GM18867 (cell line): ENCODE measurements around the gene TNIP2.
A peak's percentile ranks its signal among the peaks of the same experiment; 100 is the strongest.
"Not testable (repeated sequence)": the region's sequence is repeated elsewhere in the genome, so short reads cannot be mapped to it uniquely, and the experiment has no call there.

Experiments used
- ATAC-seq: cut with Tn5 transposase; IDR thresholded peaks from one replicate; pipeline ENCODE4 v1.9.1; 2021; ENCODE audit warnings: mild to moderate bottlenecking, moderate library complexity; ENCODE audit not compliant: unreplicated experiment

TNIP2 gene

GRCh38 chr4:2794486-2795299 is 38.6 kb upstream of the TNIP2 start:
- ATAC-seq, result no peak

DNA sequence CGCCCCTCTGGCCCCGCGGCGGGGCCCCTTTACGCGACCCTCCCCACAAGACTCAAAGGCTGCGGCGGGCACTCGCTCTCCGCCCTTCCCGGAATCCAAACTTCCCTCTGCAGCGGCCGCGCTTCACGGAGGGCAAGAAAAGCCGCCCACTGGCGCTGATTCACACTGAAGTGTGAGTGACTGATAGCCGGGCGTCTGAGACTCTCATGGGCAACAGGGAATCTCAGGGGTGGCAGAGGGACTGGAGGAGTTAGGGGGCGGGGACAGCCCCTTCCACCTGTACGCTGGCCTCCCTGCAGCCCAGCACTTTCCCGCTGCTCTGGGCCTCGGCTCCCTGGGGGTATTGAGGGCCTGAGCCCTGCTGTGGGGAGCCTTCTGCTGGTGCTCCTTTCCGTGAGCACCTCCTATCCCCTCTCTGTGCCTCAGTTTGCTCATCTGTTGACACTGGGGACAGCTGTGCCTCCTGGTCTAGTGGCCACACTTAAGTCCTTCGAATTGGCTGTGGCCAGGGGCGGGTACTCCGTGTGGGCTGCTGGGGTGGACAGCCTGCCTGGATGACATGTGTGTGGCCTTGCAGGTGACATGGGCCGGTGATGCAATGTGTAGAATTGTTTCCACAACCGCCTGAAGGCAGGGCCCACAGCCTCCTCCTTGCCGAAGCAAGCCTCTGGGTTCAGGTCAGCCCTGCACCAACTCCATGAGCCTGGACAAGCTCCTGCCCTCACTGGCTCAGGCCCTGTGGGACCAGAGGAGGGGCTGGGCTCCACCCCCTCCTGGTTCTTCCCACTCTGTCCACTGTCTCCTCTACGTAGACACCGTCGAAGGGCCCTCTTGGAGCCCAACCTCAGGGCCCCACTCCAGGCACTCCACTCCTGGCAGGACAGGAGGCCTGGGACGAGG is 37.7 kb upstream of the TNIP2 start:
- no peak for ATAC-seq

- peak; percentile 52 for ATAC-seq
Measured at GRCh38 chr4:2792711-2793585, 36.8 kb upstream of the TNIP2 start, which contains the start of gene SH3BP2. SH3BP2 (plus strand) TSS chr4:2793085; CDS start chr4:2820618, 27,533 bp downstream.

GRCh38 chr4:2792396-2792710 is 36.2 kb upstream of the TNIP2 start:
- ATAC-seq, result no peak

GRCh38 chr4:2791518-2792395 is 35.6 kb upstream of the TNIP2 start:
- no peak for ATAC-seq

- no peak for ATAC-seq
Measured at GRCh38 chr4:2790583-2791517, 34.7 kb upstream of the TNIP2 start.

DNA sequence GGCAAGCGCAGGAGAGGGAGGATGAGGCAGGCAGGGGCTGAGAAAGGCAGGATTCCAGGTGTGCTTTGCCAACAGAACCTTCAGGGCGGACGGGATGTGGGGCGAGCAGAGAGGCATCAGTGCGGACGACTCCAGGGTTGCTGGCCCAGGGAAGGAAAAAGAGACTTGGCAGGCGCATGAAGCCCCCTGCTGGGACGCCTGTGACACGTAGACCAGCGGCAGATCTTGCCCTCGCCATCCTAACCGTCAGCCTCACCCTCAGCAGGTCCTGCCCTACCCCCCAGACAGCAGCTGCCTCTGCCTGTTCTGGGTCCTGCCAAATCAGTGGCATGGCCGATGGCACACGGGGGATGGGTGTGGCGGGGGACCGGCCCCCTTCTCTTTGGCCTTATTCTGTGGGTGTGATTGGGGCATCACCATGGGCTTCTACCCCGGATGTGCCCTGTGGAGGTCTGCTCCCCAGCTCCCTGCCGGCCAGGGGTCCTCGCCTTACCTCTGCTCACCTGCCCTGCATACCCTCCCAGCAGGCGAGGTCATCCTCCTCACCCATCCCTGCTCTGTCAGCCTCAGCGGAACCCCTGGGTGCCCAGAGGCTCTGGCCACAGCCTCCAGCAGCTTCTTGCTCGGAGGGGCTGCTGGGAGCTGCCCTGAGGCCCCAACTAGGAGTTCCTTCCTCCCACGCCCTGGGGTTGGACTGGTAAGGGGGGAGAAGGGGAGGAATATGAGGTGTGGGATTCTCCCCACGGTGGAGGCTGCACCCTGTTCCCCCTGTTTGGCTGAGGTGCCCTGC is 33.9 kb upstream of the TNIP2 start:
- no peak for ATAC-seq

DNA sequence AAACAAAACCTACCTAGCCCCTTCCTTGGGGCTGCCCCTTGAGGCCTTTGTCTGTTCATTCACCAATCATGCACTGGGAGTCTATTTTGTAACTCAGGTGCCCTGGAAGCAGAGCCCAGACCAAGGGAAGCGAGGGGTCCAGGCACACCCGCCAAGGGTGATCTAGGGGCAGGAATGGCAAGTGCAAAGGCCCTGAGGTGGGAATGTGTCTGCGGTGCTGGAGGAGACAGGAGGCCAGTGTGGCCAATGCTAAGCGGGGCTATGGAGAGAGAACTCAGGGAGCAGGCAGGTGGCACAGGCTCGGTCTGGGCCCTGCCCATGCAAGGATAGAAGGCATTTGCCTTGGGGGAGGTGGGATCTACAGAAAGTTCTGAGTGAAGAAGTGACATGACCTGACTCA is 33.2 kb upstream of the TNIP2 start:
- ATAC-seq, result no peak

- no peak for ATAC-seq
Measured at GRCh38 chr4:2788532-2789103, 32.5 kb upstream of the TNIP2 start.

- ATAC-seq, result no peak
Measured at GRCh38 chr4:2788101-2788500, 32.0 kb upstream of the TNIP2 start.

GRCh38 chr4:2787230-2788100 is 31.3 kb upstream of the TNIP2 start:
- peak; percentile 77 for ATAC-seq

- no peak for ATAC-seq
Measured at GRCh38 chr4:2786794-2787229, 30.7 kb upstream of the TNIP2 start.

- ATAC-seq, result no peak
Measured at GRCh38 chr4:2786152-2786671, 30.1 kb upstream of the TNIP2 start.

DNA sequence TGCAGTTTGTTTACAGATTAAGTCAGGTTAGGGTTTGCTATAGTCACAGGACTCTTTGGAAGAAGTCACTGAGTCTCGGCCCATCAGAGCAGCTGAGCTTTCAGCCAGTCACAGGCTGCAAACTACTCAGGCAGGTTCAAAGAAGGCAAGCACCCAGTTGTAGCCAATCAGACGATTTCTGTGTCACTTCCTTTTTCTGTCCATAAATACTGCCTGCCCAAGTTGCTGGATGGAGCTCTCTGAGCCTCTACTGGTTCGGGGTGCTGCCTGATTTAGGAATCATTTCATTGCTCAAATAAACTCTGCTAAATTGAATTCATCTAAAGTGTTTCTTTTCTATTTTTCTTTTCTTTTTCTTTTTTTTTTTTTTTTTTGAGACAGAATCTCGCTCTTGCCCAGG is 29.5 kb upstream of the TNIP2 start:
- no peak for ATAC-seq

DNA sequence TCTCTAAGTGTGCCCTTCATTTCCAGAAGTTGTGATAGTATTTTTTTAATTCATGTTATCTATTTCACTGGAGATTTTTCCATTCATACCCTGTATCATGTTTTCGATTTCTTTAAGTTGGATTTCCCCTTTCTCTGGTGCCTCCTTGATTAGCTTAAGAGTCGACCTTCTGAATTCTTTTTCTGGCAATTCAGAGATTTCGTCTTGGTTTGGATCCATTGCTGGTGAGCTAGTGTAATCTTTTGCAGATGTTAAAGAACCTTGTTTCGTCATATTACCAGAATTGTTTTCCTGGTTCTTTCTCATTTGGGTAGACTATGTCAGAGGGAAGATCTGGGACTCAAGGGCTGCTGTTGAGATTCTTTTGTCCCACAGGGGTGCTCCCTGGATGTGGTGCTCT is 27.7 kb upstream of the TNIP2 start:
- no peak for ATAC-seq

DNA sequence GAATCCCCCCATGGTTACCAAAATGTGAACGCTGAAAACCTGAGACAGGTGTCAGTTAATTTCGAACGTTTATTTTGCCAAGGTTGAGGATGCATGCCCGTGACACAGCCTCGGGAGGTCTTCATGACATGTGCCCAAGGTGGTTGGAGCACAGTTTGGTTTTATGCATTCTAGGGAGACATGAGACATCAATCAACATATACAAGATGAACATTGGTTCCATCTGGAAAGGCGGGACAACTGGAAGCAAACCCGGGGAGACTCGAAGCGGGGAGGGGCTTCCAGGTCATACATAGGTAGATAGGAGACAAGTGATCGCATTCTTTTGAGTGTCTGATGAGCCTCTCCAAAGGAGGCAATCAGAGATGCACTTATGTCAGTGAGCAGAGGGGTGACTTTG is 25.8 kb upstream of the TNIP2 start:
- no peak for ATAC-seq

GRCh38 chr4:2780643-2781042 is 24.5 kb upstream of the TNIP2 start:
- ATAC-seq, result not testable (repeated sequence)
